Left lung (tissue), 10 donors: Measurements from ENCODE around the gene IFRD2. TPM values are rescaled to one million over a fixed set of nuclear protein-coding genes. Genes with fewer than 3 reads are reported as not detected.
"Not testable (repeated sequence)": the region's sequence is repeated elsewhere in the genome, so short reads cannot be mapped to it uniquely, and the experiment has no call there.

Experiments
- ATAC-seq: fragments of 200-7000 bp; cut with Tn5 transposase; one replicate; pipeline ENCODE4 v1.9.1; 2020; ENCODE audit warnings: moderate library complexity
- DNase-seq, 4 donors: peaks; one replicate each; pipeline ENCODE4 v3.0.0-alpha.2; 2013 to 2020
- H3K27ac ChIP-seq, 2 donors: fragments of 200-600 bp; sonication (generic) in 1 of 2; one replicate each; pipeline versions ENCODE4 v1.5.0 to v1.8.0; 2020 to 2021
- H3K27me3 ChIP-seq, 2 donors: fragments of 200-600 bp; sonication (generic) in 1 of 2; one replicate each; pipeline versions ENCODE4 v1.5.0 to v1.8.0; 2020 to 2021
- H3K36me3 ChIP-seq, 2 donors: fragments of 200-600 bp; sonication (generic) in 1 of 2; one replicate each; pipeline versions ENCODE4 v1.5.0 to v1.8.0; 2020 to 2021
- H3K4me1 ChIP-seq, 2 donors: fragments of 200-600 bp; one replicate each; pipeline ENCODE4 v1.8.0; 2021
- H3K4me3 ChIP-seq, 2 donors: fragments of 200-600 bp; sonication (generic) in 1 of 2; one replicate each; pipeline versions ENCODE4 v1.5.0 to v1.8.0; 2020 to 2021; ENCODE audit warnings: mild to moderate bottlenecking in 1 of 2
- H3K9me3 ChIP-seq, 2 donors: fragments of 200-600 bp; sonication (generic) in 1 of 2; one replicate each; pipeline versions ENCODE4 v1.5.0 to v1.8.0; 2020 to 2021
- CTCF ChIP-seq, 2 donors: fragments of 200-600 bp; sonication (generic) in 1 of 2; IDR thresholded peaks; one replicate each; pipeline versions ENCODE4 v1.5.0 to v1.8.0; 2021; ENCODE audit warnings: antibody characterized with exemption in 2 of 2
- intact Hi-C, 2 donors: fragments of 100-400 bp; cut with DNase I; formaldehyde crosslinking; loops; one replicate each; pipeline versions ENCODE4 v1.11.2 to v1.14.2; 2022
- polyA plus RNA-seq, 6 donors: library from polyadenylated mRNA; unstranded; fragments of 120-200 nt; gene quantifications; one replicate each; pipeline ENCODE4 v1.2.1, GENCODE V29; 2013; ENCODE audit not compliant: insufficient read length in 6 of 6
- total RNA-seq, 2 donors: library from RNA; stranded (reverse); fragmentation: NEBNext Ultra II Directional; extraction: Animal tissue kit (Norgen Biotek cat#: 25700); gene quantifications; one replicate each; pipeline ENCODE4 v1.2.1, GENCODE V29; 2021
- donor health status: DM: no; HTN: yes; CAD: no.
- donor health status: DM: no; HTN: no; CAD: no.

IFRD2 gene
- total and polyA plus RNA-seq, 8 donors = 29.6 to 104 (median 38.5) TPM

- Histone ChIP-seq H3K27me3 (no peaks in the 10 kb centered on the region), H3K4me3 (no peak overlapping the region), H3K9me3 (no peaks in the 10 kb centered on the region), H3K27ac (peak overlapping the region; percentile 31 to 36), H3K4me1 (peaks cover 29 to 70% of the 10 kb centered on the region in 2 donors), H3K36me3 (peaks cover 0 to 37% of the 10 kb centered on the region in 2 donors)
- no peak for ATAC-seq
- no peak for DNase-seq
- intact Hi-C loops = no loop called here
- TF ChIP-seq CTCF (IDR thresholded peaks at IDR 0.05) = no peak
These were observed 22.6 kb upstream of the IFRD2 start for GRCh38 chr3:50314816-50315215.

- peak; percentile 8 for ATAC-seq
- no peaks in the 10 kb centered on the region for H3K9me3 ChIP-seq
- no peak overlapping the region for H3K4me3 ChIP-seq
- intact Hi-C loops = no loop called here
- peaks cover 0 to 32% of the 10 kb centered on the region in 2 donors for H3K36me3 ChIP-seq
- no peaks in the 10 kb centered on the region for H3K27me3 ChIP-seq
- H3K27ac ChIP-seq = peak overlapping the region; percentile 31 to 36
- DNase-seq = no peak
- no peak for TF ChIP-seq CTCF (IDR thresholded peaks at IDR 0.05)
- peaks cover 25 to 69% of the 10 kb centered on the region in 2 donors for H3K4me1 ChIP-seq
These were observed 22.1 kb upstream of the IFRD2 start for GRCh38 chr3:50314342-50314741.

- H3K4me3 ChIP-seq, ATAC-seq, H3K27me3 ChIP-seq, H3K27ac ChIP-seq, DNase-seq, intact Hi-C loops: not testable (repeated sequence)
- Histone ChIP-seq H3K4me1 (peaks cover 2 to 46% of the 10 kb centered on the region in 2 donors), H3K36me3 (peaks cover 0 to 15% of the 10 kb centered on the region in 2 donors), H3K9me3 (peaks cover 4 to 15% of the 10 kb centered on the region in 2 donors)
These were observed 19.8 kb upstream of the IFRD2 start for GRCh38 chr3:50312041-50312440.

- Histone ChIP-seq H3K36me3 (peaks cover 0 to 6% of the 10 kb centered on the region in 2 donors), H3K27me3 (no peaks in the 10 kb centered on the region), H3K4me3 (no peak overlapping the region), H3K27ac (no peak overlapping the region), H3K9me3 (peaks cover 4 to 15% of the 10 kb centered on the region in 2 donors), H3K4me1 (peaks cover 25 to 43% of the 10 kb centered on the region in 2 donors)
- ATAC-seq = no peak
- TF ChIP-seq CTCF (IDR thresholded peaks at IDR 0.05) = no peak
- intact Hi-C loops = no loop called here
- DNase-seq = no peak
These were observed 12.4 kb upstream of the IFRD2 start for GRCh38 chr3:50304601-50305000.

GRCh38 chr3:50303013-50303815 is 11.0 kb upstream of the IFRD2 start, which contains the start of gene HYAL1:
Gene HYAL1, minus strand, starts transcription at chr3:50303574. Its CDS starts 618 bp downstream, at chr3:50302956.
- peak in 3 of 4 donors; percentile 30 to 93 (median 80) for DNase-seq

More at GRCh38 chr3:50303013-50303815, 11.0 kb upstream of the IFRD2 start, which contains the start of gene HYAL1:
- Histone ChIP-seq H3K27me3 (no peaks in the 10 kb centered on the region), H3K4me3 (peak within 1 kb of the TSS; percentile 19 to 68), H3K9me3 (peaks cover 0 to 5% of the 10 kb centered on the region in 2 donors), H3K36me3 (no peaks in the 10 kb centered on the region), H3K4me1 (peaks cover 31 to 49% of the 10 kb centered on the region in 2 donors), H3K27ac (peak within 1 kb of the TSS; percentile 83 to 92)
- peak in 1 of 2 donors; percentile 10 for TF ChIP-seq CTCF (IDR thresholded peaks at IDR 0.05)
- intact Hi-C loops = no loop called here
- ATAC-seq = peak; percentile 63
